Astrocyte of the spinal cord (primary cell): ENCODE results near the gene FAM149A.

Source experiments
- DNase-seq: peaks from one replicate; pipeline ENCODE4 v3.0.0; 2011; ENCODE audit warnings: low read depth, low spot score
- H3K4me3 ChIP-seq: 2 replicates; pipeline ENCODE4 v1.5.1; 2011; ENCODE audit warnings: low read depth, mild to moderate bottlenecking, low read length, moderate library complexity
- in situ Hi-C: cut with HindIII; loops from 2 replicates; pipeline ENCODE4 v1.10.0; 2017; ENCODE audit warnings: low sequenced_read_pairs
- TF ChIP-seq, protein P1 (sequence below): IDR thresholded peaks from 2 replicates; pipeline ENCODE4 v1.5.1; 2012; ENCODE audit warnings: low read depth, mild to moderate bottlenecking, low read length, inconsistent platforms

Gene FAM149A

DNA sequence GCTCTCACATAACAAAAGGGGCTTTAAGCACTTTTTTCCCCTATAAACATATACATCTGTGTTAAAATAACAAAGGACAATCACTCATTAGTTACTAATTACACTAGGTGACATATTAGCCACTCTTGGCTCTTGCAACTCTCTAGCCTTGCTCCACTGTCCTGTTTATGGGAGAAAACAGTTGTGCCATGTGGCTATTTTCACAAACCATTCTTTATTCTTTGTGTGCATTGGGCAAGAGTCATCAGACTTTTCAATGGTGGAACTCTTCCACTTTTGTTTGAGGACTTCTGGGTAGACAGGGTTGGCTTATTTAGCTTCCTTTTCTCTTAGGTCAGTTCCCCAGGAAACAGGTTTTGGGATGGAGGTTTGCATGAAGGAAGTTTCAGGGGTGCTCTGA lies 16.0 kb upstream of the FAM149A start:
- in situ Hi-C loops, result no loop called here
- TF ChIP-seq, protein P1, sequence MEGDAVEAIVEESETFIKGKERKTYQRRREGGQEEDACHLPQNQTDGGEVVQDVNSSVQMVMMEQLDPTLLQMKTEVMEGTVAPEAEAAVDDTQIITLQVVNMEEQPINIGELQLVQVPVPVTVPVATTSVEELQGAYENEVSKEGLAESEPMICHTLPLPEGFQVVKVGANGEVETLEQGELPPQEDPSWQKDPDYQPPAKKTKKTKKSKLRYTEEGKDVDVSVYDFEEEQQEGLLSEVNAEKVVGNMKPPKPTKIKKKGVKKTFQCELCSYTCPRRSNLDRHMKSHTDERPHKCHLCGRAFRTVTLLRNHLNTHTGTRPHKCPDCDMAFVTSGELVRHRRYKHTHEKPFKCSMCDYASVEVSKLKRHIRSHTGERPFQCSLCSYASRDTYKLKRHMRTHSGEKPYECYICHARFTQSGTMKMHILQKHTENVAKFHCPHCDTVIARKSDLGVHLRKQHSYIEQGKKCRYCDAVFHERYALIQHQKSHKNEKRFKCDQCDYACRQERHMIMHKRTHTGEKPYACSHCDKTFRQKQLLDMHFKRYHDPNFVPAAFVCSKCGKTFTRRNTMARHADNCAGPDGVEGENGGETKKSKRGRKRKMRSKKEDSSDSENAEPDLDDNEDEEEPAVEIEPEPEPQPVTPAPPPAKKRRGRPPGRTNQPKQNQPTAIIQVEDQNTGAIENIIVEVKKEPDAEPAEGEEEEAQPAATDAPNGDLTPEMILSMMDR, result no peak
- H3K4me3 ChIP-seq, result no peak overlapping the region
- no peak for DNase-seq

DNA sequence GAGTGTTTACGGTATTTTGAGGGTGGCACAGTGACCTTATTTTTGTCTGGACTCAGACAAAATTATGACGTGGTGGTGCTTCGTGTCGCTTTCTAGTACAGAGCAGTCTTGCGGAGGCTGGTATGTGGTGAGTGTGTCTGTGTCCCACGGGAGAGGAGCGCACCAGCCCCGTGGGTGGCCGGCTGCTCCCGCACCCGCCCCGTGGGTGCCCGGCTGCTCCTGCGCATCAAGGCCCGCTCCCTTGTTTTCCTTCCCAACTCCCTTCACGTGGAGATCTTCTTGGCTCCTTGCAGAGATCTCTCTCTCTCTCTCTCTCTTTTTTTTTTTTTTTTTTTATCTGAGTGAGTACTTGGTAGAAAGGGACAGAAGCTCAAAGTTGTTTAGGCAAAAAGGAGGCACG lies 12.2 kb upstream of the FAM149A start:
- no peak for DNase-seq
- H3K4me3 ChIP-seq, result no peak overlapping the region
- TF ChIP-seq, protein P1, result no peak
- in situ Hi-C loops, result no loop called here

DNA sequence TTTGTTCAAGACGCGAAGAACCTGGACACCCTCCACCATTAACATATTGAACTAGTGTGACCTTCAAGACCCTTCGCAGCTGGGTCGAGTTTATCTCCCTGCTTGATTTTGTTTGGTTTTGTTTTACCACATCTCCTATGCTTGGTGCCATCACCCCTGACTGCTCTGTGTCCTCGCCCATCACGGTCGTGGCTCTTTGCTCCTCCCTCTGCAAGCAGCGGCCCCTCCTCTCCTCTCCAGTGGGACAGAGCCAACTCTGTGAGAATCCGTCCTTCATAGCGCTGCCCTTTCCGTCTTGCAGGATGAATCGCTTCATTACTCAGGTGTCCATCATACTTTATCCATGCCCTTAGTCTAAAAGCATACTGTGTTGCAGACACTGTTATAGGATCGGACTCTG lies 9.1 kb upstream of the FAM149A start:
- TF ChIP-seq, protein P1, result no peak
- DNase-seq, result no peak
- no peak overlapping the region for H3K4me3 ChIP-seq
- in situ Hi-C loops, result no loop called here

DNA sequence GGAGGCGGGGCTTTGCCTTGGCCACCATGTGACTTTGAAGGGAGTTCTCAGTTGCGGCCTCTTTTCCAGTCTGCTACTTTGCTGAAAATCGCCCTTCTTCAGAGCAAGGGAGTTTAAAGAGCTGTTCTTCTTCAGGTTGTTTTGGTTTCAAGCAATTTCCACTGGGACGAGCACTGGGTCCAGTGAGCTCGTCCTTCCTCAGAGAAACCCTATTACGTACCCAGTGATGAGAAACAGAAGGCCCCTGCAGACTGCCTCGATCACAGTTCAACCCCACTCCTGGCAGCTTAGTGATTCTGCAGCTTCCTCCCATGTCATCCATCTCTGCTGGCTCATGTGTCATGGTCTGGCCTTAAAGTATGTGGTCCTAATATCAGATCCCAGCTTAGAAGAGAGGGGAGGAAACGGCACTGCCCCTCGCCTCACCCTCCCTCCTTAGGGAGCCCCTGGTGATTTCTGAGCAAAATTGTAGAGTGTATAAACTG lies 7.8 kb upstream of the FAM149A start:
- no peak for DNase-seq
- in situ Hi-C loops, result no loop called here
- no peak overlapping the region for H3K4me3 ChIP-seq
- TF ChIP-seq, protein P1, result no peak

DNA sequence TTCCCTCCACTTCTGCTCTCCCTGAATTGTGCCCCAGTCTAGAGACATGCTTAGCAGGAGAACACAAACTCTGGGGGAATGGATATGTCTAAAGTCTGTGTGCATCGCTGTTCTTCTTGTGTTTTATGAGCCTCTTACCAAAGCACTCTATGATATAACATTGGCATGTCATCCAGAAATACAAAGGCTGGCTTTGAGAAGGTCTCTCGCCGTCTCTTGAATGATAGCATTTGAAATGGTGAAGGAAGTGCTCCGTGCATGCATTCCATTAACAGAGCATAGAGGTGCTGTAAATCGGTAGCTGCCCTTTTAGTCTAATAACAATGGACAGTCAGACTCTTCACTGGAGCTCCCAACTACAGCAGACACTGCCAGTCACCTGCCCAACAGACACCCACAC lies 7.1 kb upstream of the FAM149A start:
- DNase-seq, result no peak
- TF ChIP-seq, protein P1, result no peak
- in situ Hi-C loops, result no loop called here
- H3K4me3 ChIP-seq, result no peak overlapping the region

DNA sequence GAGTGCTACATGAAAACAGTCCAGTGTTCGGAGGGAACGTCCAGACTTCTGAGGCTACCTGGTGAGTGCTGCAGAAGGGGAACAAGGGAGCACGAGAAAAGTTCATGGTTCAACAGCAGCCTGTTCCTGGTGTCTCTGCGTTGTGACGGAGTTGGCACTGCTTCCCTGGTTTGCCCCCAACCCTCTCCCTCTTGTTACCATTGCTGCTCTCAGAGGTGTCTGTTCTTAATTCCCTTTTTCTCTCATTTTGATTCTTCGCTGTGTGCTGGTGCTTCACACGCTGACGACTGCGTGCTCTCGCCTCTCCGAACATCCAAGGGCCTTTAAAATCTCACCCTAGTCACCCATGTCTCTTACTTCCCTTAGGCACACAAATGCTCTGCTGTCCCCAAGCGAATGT lies 1.6 kb upstream of the FAM149A start:
- no peak overlapping the region for H3K4me3 ChIP-seq
- in situ Hi-C loops, result no loop called here
- TF ChIP-seq, protein P1, result no peak
- DNase-seq, result no peak
